GM12878 (cell line): ENCODE data around the gene PIGV. TPM values are rescaled to one million over a fixed set of nuclear protein-coding genes. Genes with fewer than 3 reads are reported as not detected.

Source experiments
- CBX3 ChIP-seq: fragments of 200-600 bp; sonication (generic); IDR thresholded peaks from 2 replicates; pipeline ENCODE4 v1.6.1; 2016; ENCODE audit warnings: low read depth, borderline replicate concordance
- CHD2 ChIP-seq: IDR thresholded peaks from 2 replicates; pipeline ENCODE4 v1.6.1; 2011; ENCODE audit warnings: low read depth, low read length, improper control_type of control experiment, borderline replicate concordance
- CHD4 ChIP-seq: fragments of 200-600 bp; sonication (generic); IDR thresholded peaks from 2 replicates; pipeline ENCODE4 v1.6.1; 2016; ENCODE audit warnings: mild to moderate bottlenecking
- E2F4 ChIP-seq: IDR thresholded peaks from 2 replicates; pipeline ENCODE4 v1.6.1; 2012; ENCODE audit warnings: low read depth, low read length, improper control_type of control experiment
- ESRRA ChIP-seq: IDR thresholded peaks from 2 replicates; pipeline ENCODE4 v1.6.1; 2012; ENCODE audit warnings: mild to moderate bottlenecking, low read length, improper control_type of control experiment
- FOXK2 ChIP-seq: fragments of 450-650 bp; IDR thresholded peaks from 2 replicates; pipeline ENCODE4 v1.6.1; 2017; ENCODE audit warnings: mild to moderate bottlenecking, moderate library complexity
- GATAD2B ChIP-seq: fragments of 450-650 bp; conservative IDR thresholded peaks from 2 replicates; pipeline ENCODE4 v1.6.1; 2017; ENCODE audit warnings: low read depth, mild to moderate bottlenecking, moderate library complexity
- IKZF2 ChIP-seq, 2 experiments: fragments of 450-650 bp; IDR thresholded peaks; 2 replicates each; pipeline ENCODE4 v1.6.1; 2017; ENCODE audit warnings: mild to moderate bottlenecking in 2 of 2, moderate library complexity in 2 of 2
- LARP7 ChIP-seq: fragments of 450-650 bp; IDR thresholded peaks from 2 replicates; pipeline ENCODE4 v1.6.1; 2017; ENCODE audit warnings: mild to moderate bottlenecking
- PAX8 ChIP-seq: fragments of 450-650 bp; IDR thresholded peaks from 2 replicates; pipeline ENCODE4 v1.6.1; 2017; ENCODE audit warnings: mild to moderate bottlenecking, moderate library complexity
- POLR2A ChIP-seq: IDR thresholded peaks from 2 replicates; pipeline ENCODE4 v1.6.1; 2011; ENCODE audit warnings: low read depth, mild to moderate bottlenecking, low read length
- SIN3A ChIP-seq: IDR thresholded peaks from 2 replicates; pipeline ENCODE4 v1.6.1; 2012; ENCODE audit warnings: low read depth, low read length, improper control_type of control experiment
- SIX5 ChIP-seq: IDR thresholded peaks from 2 replicates; pipeline ENCODE4 v1.6.1; 2011; ENCODE audit warnings: mild to moderate bottlenecking, low read depth, low read length, moderate library complexity; ENCODE audit not compliant: severe bottlenecking
- SREBF2 ChIP-seq: IDR thresholded peaks from 2 replicates; pipeline ENCODE4 v1.6.1; 2012; ENCODE audit warnings: mild to moderate bottlenecking, low read length
- TBL1XR1 ChIP-seq: IDR thresholded peaks from 2 replicates; pipeline ENCODE4 v1.6.1; 2012; ENCODE audit warnings: low read depth, low read length, improper control_type of control experiment
- ZBTB11 ChIP-seq: fragments of 450-650 bp; formaldehyde crosslinking; IDR thresholded peaks from 2 replicates; pipeline ENCODE4 v1.5.0; 2022; ENCODE audit warnings: mild to moderate bottlenecking, missing genetic modification characterization
- ZNF217 ChIP-seq: fragments of 450-650 bp; IDR thresholded peaks from 2 replicates; pipeline ENCODE4 v1.6.1; 2017; ENCODE audit warnings: antibody characterized with exemption, mild to moderate bottlenecking
- ZNF274 ChIP-seq: IDR thresholded peaks from one replicate; pipeline ENCODE4 v1.8.0; 2011; ENCODE audit not compliant: insufficient read length, insufficient read depth
- polyA plus RNA-seq, 11 experiments: library from polyadenylated mRNA; depleted of rRNA in 4 of 11; unstranded in 6 of 11; stranded (reverse) in 5 of 11; fragments of >200 nt; fragmentation: Nextera tagmentation in 4 of 11; fragmentation: Illumina TruSeq in 1 of 11; extraction: Ambion mirVana in 4 of 11; extraction: Trizol in 1 of 11; gene quantifications; 1 replicate in 1 of 11; 2 replicates in 10 of 11; pipeline versions ENCODE4 v1.2.1 to v1.2.3, GENCODE V29; 2011 to 2016; ENCODE audit warnings: inconsistent platforms in 2 of 11, missing spikeins in 2 of 11, low read depth in 1 of 11
- total RNA-seq, 4 experiments: library from RNA; depleted of rRNA in 3 of 4; stranded (reverse); fragments of >200 nt in 3 of 4; fragmentation: Illumina TruSeq in 1 of 4; extraction: Trizol in 1 of 4; gene quantifications; 2 replicates each; pipeline versions ENCODE4 v1.2.1 to v1.2.3, GENCODE V29; 2013 to 2021
- TF ChIP-seq, protein P1 (sequence below): IDR thresholded peaks from 2 replicates; pipeline ENCODE4 v1.6.1; 2012; ENCODE audit warnings: improper control_type of control experiment, low read depth, low read length; ENCODE audit not compliant: insufficient replicate concordance
- TF ChIP-seq, protein P2 (sequence below): IDR thresholded peaks from 2 replicates; pipeline ENCODE4 v1.6.1; 2012; ENCODE audit warnings: low read depth, low read length, improper control_type of control experiment

The PIGV gene
- total and polyA plus RNA-seq, 10 of the 15 experiments (the other 5 are each of a cell fraction or from before 2014, with no cell fraction given) = 8.8 to 18.1 (median 11.9) TPM

DNA sequence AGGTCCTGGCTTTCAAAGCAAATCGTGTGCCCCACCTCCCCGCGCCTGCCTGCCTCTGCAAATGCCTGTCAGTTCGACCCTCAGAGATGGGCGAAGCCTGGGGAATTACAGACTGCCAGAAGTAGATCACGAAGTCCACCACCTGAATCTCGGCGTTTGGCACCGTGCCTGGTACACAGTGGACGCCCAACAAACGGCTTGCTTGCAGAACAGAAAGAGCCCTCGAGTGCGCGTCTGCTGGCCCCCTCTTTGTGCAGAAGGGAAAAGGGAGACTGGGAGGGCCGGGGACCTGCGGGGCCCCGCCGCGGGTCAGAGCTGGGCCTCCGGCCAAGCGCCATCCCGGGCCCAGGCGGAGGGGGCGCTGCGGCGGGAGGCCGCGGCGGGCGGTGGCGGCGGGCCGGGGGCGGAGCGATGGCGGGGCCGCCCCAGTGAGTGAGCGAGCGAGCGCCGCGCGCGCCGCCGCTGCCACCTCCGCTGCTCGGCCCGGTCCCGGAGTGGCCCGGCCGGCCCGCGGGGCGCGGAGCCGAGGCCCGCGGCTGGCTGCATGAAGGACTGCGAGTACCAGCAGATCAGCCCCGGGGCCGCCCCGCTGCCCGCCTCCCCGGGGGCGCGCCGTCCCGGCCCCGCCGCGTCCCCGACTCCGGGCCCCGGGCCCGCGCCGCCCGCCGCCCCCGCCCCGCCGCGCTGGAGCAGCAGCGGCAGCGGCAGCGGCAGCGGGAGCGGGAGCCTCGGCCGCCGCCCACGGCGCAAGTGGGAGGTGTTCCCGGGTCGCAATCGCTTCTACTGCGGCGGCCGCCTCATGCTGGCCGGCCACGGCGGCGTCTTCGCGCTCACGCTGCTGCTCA, 38.7 kb downstream of the PIGV start, which contains the start of gene ZDHHC18 (continued):
- TF ChIP-seq ZBTB11 = no peak
- no peak for TF ChIP-seq ZNF274
- peak; percentile 71; the same call in 1 of the 2 replicates for TF ChIP-seq GATAD2B
- no peak for TF ChIP-seq CHD4
- no peak for TF ChIP-seq CBX3
- no peak for TF ChIP-seq SIX5
- TF ChIP-seq SIN3A = no peak
- TF ChIP-seq ESRRA = no peak; the same call in 1 of the 2 replicates
- TF ChIP-seq ZNF217 = 0 out of 2 replicates have a peak, but pooled peaks have one; percentile 35
- peak; percentile 70 for TF ChIP-seq POLR2A
- TF ChIP-seq LARP7 = no peak; the same call in 1 of the 2 replicates
- TF ChIP-seq TBL1XR1 = no peak
- TF ChIP-seq CHD2 = no peak
- TF ChIP-seq FOXK2 = no peak
- TF ChIP-seq, protein P1, sequence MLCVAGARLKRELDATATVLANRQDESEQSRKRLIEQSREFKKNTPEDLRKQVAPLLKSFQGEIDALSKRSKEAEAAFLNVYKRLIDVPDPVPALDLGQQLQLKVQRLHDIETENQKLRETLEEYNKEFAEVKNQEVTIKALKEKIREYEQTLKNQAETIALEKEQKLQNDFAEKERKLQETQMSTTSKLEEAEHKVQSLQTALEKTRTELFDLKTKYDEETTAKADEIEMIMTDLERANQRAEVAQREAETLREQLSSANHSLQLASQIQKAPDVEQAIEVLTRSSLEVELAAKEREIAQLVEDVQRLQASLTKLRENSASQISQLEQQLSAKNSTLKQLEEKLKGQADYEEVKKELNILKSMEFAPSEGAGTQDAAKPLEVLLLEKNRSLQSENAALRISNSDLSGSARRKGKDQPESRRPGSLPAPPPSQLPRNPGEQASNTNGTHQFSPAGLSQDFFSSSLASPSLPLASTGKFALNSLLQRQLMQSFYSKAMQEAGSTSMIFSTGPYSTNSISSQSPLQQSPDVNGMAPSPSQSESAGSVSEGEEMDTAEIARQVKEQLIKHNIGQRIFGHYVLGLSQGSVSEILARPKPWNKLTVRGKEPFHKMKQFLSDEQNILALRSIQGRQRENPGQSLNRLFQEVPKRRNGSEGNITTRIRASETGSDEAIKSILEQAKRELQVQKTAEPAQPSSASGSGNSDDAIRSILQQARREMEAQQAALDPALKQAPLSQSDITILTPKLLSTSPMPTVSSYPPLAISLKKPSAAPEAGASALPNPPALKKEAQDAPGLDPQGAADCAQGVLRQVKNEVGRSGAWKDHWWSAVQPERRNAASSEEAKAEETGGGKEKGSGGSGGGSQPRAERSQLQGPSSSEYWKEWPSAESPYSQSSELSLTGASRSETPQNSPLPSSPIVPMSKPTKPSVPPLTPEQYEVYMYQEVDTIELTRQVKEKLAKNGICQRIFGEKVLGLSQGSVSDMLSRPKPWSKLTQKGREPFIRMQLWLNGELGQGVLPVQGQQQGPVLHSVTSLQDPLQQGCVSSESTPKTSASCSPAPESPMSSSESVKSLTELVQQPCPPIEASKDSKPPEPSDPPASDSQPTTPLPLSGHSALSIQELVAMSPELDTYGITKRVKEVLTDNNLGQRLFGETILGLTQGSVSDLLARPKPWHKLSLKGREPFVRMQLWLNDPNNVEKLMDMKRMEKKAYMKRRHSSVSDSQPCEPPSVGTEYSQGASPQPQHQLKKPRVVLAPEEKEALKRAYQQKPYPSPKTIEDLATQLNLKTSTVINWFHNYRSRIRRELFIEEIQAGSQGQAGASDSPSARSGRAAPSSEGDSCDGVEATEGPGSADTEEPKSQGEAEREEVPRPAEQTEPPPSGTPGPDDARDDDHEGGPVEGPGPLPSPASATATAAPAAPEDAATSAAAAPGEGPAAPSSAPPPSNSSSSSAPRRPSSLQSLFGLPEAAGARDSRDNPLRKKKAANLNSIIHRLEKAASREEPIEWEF = no peak
- no peak for TF ChIP-seq PAX8
- TF ChIP-seq E2F4 = no peak
- TF ChIP-seq SREBF2 = no peak
- TF ChIP-seq IKZF2 (IDR thresholded peaks at IDR 0.05) = 0 out of 4 replicates have a peak, but pooled peaks of 1 of the 2 experiments have one; percentile 14
- TF ChIP-seq, protein P2, sequence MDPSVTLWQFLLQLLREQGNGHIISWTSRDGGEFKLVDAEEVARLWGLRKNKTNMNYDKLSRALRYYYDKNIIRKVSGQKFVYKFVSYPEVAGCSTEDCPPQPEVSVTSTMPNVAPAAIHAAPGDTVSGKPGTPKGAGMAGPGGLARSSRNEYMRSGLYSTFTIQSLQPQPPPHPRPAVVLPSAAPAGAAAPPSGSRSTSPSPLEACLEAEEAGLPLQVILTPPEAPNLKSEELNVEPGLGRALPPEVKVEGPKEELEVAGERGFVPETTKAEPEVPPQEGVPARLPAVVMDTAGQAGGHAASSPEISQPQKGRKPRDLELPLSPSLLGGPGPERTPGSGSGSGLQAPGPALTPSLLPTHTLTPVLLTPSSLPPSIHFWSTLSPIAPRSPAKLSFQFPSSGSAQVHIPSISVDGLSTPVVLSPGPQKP = no peak
